ENCODE measurements around the gene TEX35. TPM values are rescaled to one million over a fixed set of nuclear protein-coding genes. Genes with fewer than 3 reads are reported as not detected.
"Not testable (repeated sequence)": the region's sequence is repeated elsewhere in the genome, so short reads cannot be mapped to it uniquely, and the experiment has no call there.

Gene TEX35
- total and polyA plus RNA-seq, 2 experiments from 2014 or later: not detected

DNA sequence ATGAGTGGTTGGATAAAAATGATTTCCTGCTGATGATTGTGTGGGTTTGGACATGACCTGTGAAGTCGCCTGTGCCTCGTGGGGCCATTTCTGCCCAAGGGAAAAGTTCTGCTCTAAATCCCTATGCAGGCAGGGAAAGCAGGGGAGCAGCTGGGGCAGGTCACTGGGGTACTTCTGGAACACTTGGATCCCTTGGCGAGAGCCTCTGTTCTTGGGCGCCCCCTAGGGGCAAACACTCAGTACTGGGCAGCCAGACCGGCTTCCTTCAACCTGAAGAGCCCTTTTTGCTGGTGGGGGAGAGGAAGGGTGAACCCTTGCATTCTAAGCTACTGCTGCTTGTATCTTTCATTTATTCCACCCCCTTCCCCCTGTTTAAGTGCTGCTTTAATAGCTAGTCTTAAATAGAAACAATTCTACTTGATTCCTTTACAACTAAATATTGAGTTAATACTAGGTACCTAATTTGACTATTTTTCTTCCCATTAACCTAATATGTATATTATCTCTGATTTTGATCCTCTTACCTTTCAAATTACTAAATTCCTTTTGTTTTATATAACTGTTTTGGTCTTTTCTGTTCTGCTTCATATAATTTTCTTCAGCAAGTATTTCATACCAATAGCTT is 11.1 kb upstream of the TEX35 start:
- DNase-seq: peak; percentile 71
- Histone ChIP-seq H3K9ac (no peak overlapping the region), H3K79me2 (ENCODE audit: insufficient read depth) (no peaks in the 10 kb centered on the region), H3K4me2 (ENCODE audit: unreplicated experiment) (no peak overlapping the region), H3K27me3 (replicated peaks; ENCODE audit: insufficient read depth) (no peaks in the 10 kb centered on the region), H3K4me1 (ENCODE audit: insufficient read depth) (no peaks in the 10 kb centered on the region), H3K36me3 (ENCODE audit: low read depth) (no peaks in the 10 kb centered on the region), H3F3A (ENCODE audit: insufficient read depth) (no peaks in the 10 kb centered on the region), H3K9me3 (ENCODE audit: low read depth) (no peaks in the 10 kb centered on the region), H3K27ac (no peak overlapping the region), H3K9me2 (ENCODE audit: insufficient read depth) (no peaks in the 10 kb centered on the region), H2AFZ (no peak overlapping the region), H4K20me1 (ENCODE audit: insufficient read depth) (no peaks in the 10 kb centered on the region), H3K4me3 (no peak overlapping the region)
- in situ Hi-C loops (cut with MboI): no loop called here
- WGBS, 2 experiments (ENCODE audit: low coverage in 1 of 2, low lambda C conversion rate in 2 of 2, missing lambda C conversion rate in 2 of 2): 19% methylated on average over 5 of the region's 5 CpGs
- TF ChIP-seq EZH2phosphoT487 (IDR thresholded peaks at IDR 0.05; ENCODE audit: insufficient read depth, low read depth): no peak
- no peak for TF ChIP-seq EZH2 (IDR thresholded peaks at IDR 0.05; ENCODE audit: insufficient read depth, poor library complexity, severe bottlenecking)

GRCh38 chr1:178502330-178502714 is 10.6 kb upstream of the TEX35 start:
- no peak for TF ChIP-seq EZH2phosphoT487 (IDR thresholded peaks at IDR 0.05; ENCODE audit: insufficient read depth, low read depth)
- no peak for TF ChIP-seq EZH2 (IDR thresholded peaks at IDR 0.05; ENCODE audit: insufficient read depth, poor library complexity, severe bottlenecking)
- Histone ChIP-seq H3K9me2 (ENCODE audit: insufficient read depth) (no peaks in the 10 kb centered on the region), H3F3A (ENCODE audit: insufficient read depth) (no peaks in the 10 kb centered on the region), H3K9me3 (ENCODE audit: low read depth) (no peaks in the 10 kb centered on the region), H3K4me2 (ENCODE audit: unreplicated experiment) (no peak overlapping the region), H3K9ac (no peak overlapping the region), H3K4me1 (ENCODE audit: insufficient read depth) (no peaks in the 10 kb centered on the region), H3K36me3 (ENCODE audit: low read depth) (no peaks in the 10 kb centered on the region), H3K27ac (no peak overlapping the region), H2AFZ (no peak overlapping the region), H3K4me3 (no peak overlapping the region), H3K79me2 (ENCODE audit: insufficient read depth) (no peaks in the 10 kb centered on the region), H4K20me1 (ENCODE audit: insufficient read depth) (no peaks in the 10 kb centered on the region), H3K27me3 (replicated peaks; ENCODE audit: insufficient read depth) (no peaks in the 10 kb centered on the region)
- 68 to 72% methylated on average over 3 of the region's 3 CpGs for WGBS, 2 experiments (ENCODE audit: low coverage in 1 of 2, low lambda C conversion rate in 2 of 2, missing lambda C conversion rate in 2 of 2)
- no peak for DNase-seq
- in situ Hi-C loops (cut with MboI): no loop called here

- Histone ChIP-seq H3K9ac (no peak overlapping the region), H3F3A (ENCODE audit: insufficient read depth) (no peaks in the 10 kb centered on the region), H3K79me2 (ENCODE audit: insufficient read depth) (no peaks in the 10 kb centered on the region), H3K4me3 (no peak overlapping the region), H3K9me2 (ENCODE audit: insufficient read depth) (no peaks in the 10 kb centered on the region), H3K4me1 (ENCODE audit: insufficient read depth) (no peaks in the 10 kb centered on the region), H4K20me1 (ENCODE audit: insufficient read depth) (no peaks in the 10 kb centered on the region), H3K4me2 (ENCODE audit: unreplicated experiment) (no peak overlapping the region), H3K27me3 (replicated peaks; ENCODE audit: insufficient read depth) (no peaks in the 10 kb centered on the region), H3K9me3 (ENCODE audit: low read depth) (no peaks in the 10 kb centered on the region), H3K36me3 (ENCODE audit: low read depth) (no peaks in the 10 kb centered on the region), H3K27ac (no peak overlapping the region), H2AFZ (no peak overlapping the region)
- in situ Hi-C loops (cut with MboI): no loop called here
- no peak for DNase-seq
- no peak for TF ChIP-seq EZH2phosphoT487 (IDR thresholded peaks at IDR 0.05; ENCODE audit: insufficient read depth, low read depth)
- no peak for TF ChIP-seq EZH2 (IDR thresholded peaks at IDR 0.05; ENCODE audit: insufficient read depth, poor library complexity, severe bottlenecking)
- 67 to 74% methylated on average over 5 of the region's 5 CpGs for WGBS, 2 experiments (ENCODE audit: low coverage in 1 of 2, low lambda C conversion rate in 2 of 2, missing lambda C conversion rate in 2 of 2)
Observed at GRCh38 chr1:178502856-178503255, 10.1 kb upstream of the TEX35 start.

DNA sequence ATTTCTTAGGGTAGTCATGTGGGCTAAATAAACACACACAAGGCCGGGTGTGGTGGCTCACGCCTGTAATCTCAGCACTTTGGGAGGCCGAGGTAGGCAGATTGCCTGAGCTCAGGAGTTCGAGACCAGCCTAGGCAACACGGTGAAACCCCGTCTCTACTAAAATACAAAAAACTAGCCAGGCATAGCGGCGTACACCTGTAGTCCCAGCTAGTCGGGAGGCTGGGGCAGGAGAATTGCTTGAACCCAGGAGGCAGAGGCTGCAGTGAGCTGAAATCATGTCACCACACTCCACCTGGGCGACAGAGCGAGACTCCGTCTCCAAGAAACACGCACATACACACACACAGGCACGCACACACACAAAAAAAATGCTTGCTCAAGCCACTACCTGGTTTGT is 9.6 kb upstream of the TEX35 start:
- H3K79me2 ChIP-seq (ENCODE audit: insufficient read depth); H3K36me3 ChIP-seq (ENCODE audit: low read depth); H3K9ac ChIP-seq; H3K27me3 ChIP-seq (replicated peaks; ENCODE audit: insufficient read depth); H2AFZ ChIP-seq; DNase-seq; H3K4me3 ChIP-seq; H3K4me2 ChIP-seq (ENCODE audit: unreplicated experiment); H3F3A ChIP-seq (ENCODE audit: insufficient read depth); H4K20me1 ChIP-seq (ENCODE audit: insufficient read depth); H3K4me1 ChIP-seq (ENCODE audit: insufficient read depth); in situ Hi-C loops (cut with MboI); H3K9me2 ChIP-seq (ENCODE audit: insufficient read depth); H3K9me3 ChIP-seq (ENCODE audit: low read depth); H3K27ac ChIP-seq: not testable (repeated sequence)
- WGBS, 2 experiments (ENCODE audit: low coverage in 1 of 2, low lambda C conversion rate in 2 of 2, missing lambda C conversion rate in 2 of 2): 83 to 85% methylated on average over 13 to 14 of the region's 14 CpGs

DNA sequence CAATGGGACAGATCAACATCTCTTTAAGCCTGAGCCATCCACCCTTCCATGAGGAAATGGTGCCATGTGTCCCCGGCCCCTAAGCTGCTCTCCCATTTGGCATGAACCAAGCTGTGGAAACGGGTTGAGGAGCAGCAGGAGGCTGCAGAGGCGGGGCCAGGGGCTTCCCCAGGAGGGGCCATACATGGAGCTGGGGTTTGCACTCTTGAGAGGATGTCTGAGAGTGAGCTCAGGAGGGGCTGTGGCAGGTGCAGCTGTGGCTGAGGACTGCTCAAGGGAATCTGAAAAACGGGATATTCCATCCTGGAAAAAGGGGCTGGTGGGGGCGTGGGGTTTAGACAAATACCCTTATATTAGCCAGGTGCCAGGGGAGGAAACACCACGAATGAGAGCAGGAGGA is 9.1 kb upstream of the TEX35 start:
- TF ChIP-seq EZH2phosphoT487 (IDR thresholded peaks at IDR 0.05; ENCODE audit: insufficient read depth, low read depth) (no peak), EZH2 (IDR thresholded peaks at IDR 0.05; ENCODE audit: insufficient read depth, poor library complexity, severe bottlenecking) (no peak)
- H3F3A ChIP-seq (ENCODE audit: insufficient read depth): no peaks in the 10 kb centered on the region
- no peaks in the 10 kb centered on the region for H4K20me1 ChIP-seq (ENCODE audit: insufficient read depth)
- WGBS, 2 experiments (ENCODE audit: low coverage in 1 of 2, low lambda C conversion rate in 2 of 2, missing lambda C conversion rate in 2 of 2): 41% methylated on average over 6 of the region's 6 CpGs
- H3K4me2 ChIP-seq (ENCODE audit: unreplicated experiment): no peak overlapping the region
- H3K27ac ChIP-seq: no peak overlapping the region
- no peaks in the 10 kb centered on the region for H3K27me3 ChIP-seq (replicated peaks; ENCODE audit: insufficient read depth)
- H3K9me2 ChIP-seq (ENCODE audit: insufficient read depth): no peaks in the 10 kb centered on the region
- no peaks in the 10 kb centered on the region for H3K36me3 ChIP-seq (ENCODE audit: low read depth)
- no peaks in the 10 kb centered on the region for H3K79me2 ChIP-seq (ENCODE audit: insufficient read depth)
- no peaks in the 10 kb centered on the region for H3K4me1 ChIP-seq (ENCODE audit: insufficient read depth)
- no peak for DNase-seq
- H3K9me3 ChIP-seq (ENCODE audit: low read depth): no peaks in the 10 kb centered on the region
- in situ Hi-C loops (cut with MboI): no loop called here
- H3K4me3 ChIP-seq: no peak overlapping the region
- H3K9ac ChIP-seq: no peak overlapping the region
- H2AFZ ChIP-seq: no peak overlapping the region

Data from GM23248 (cell line).